ENCODE data around the gene USP12. TPM values are rescaled to one million over a fixed set of nuclear protein-coding genes. Genes with fewer than 3 reads are reported as not detected.
A peak's percentile ranks its signal among the peaks of the same experiment; 100 is the strongest.

Gene USP12
- total RNA-seq, 4 donors from 2014 or later: 28.7 to 31.2 (median 29.7) TPM

DNA sequence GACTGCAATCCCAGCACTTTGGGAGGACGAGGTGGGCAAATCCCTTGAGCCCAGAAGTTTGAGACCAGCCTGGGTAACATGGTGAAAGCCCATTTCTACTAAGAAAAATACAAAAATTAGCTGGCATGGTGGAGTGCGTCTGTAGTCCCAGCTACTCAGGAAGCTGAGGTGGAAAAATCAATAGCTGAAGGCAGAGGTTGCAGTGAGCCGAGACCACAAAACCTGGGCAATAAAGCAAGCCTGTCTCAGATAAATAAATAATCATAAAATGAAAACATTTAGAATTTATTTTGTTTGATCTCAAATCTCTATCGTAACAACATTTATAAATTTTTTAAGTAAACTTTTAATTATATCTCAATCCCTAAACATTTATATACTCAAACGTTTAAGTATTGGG lies 36.6 kb downstream of the USP12 start:
- no peak overlapping the region for H3K4me3 ChIP-seq
- peaks cover 0 to 23% (median 4%) of the 10 kb centered on the region in 4 donors for H3K4me1 ChIP-seq

DNA sequence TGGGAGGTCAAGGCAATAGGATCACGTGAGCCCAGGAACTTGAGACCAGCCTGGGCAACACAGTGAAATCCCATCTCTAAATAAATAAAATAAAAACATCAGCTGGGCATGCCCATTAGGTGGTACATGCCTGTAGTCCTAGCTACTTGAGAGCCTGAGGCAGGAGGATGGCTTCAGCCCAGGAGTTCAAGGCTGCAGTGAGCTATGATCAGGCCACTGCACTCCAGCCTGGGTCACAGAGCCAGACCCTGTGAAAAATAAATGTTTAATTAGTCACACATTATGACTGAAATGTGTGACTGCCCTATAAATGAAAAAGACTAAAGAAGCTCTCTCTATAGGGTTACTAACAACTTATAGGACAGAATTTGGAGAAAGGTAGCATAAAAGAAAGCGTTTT lies 37.7 kb downstream of the USP12 start:
- H3K27me3 ChIP-seq: no peaks in the 10 kb centered on the region
- TF ChIP-seq POLR2A (IDR thresholded peaks at IDR 0.05) (no peak), CTCF (IDR thresholded peaks at IDR 0.05) (no peak)
- DNase-seq: no peak
- no peaks in the 10 kb centered on the region for H3K36me3 ChIP-seq
- H3K9me3 ChIP-seq: no peaks in the 10 kb centered on the region
- H3K4me3 ChIP-seq: no peak overlapping the region
- H3K4me1 ChIP-seq: peaks cover 0 to 23% (median 4%) of the 10 kb centered on the region in 4 donors
- no peak overlapping the region for H3K27ac ChIP-seq

More for the DNA sequence above, 36.6 kb downstream of the USP12 start:
- Histone ChIP-seq H3K27me3 (no peaks in the 10 kb centered on the region), H3K27ac (no peak overlapping the region), H3K9me3 (no peaks in the 10 kb centered on the region), H3K36me3 (no peaks in the 10 kb centered on the region)
- DNase-seq: no peak
- no peak for TF ChIP-seq CTCF (IDR thresholded peaks at IDR 0.05)
- no peak for TF ChIP-seq POLR2A (IDR thresholded peaks at IDR 0.05)

GRCh38 chr13:27132538-27132937 lies 39.1 kb downstream of the USP12 start:
- Histone ChIP-seq H3K9me3 (no peaks in the 10 kb centered on the region), H3K36me3 (no peaks in the 10 kb centered on the region), H3K4me3 (no peak overlapping the region), H3K4me1 (peaks cover 0 to 22% (median 4%) of the 10 kb centered on the region in 4 donors), H3K27ac (no peak overlapping the region), H3K27me3 (no peaks in the 10 kb centered on the region)
- DNase-seq: no peak
- TF ChIP-seq POLR2A (IDR thresholded peaks at IDR 0.05) (no peak), CTCF (IDR thresholded peaks at IDR 0.05) (no peak)

GRCh38 chr13:27131906-27132305 lies 39.7 kb downstream of the USP12 start:
- peaks cover 0 to 28% (median 4%) of the 10 kb centered on the region in 4 donors for H3K4me1 ChIP-seq
- H3K27me3 ChIP-seq: no peaks in the 10 kb centered on the region
- no peaks in the 10 kb centered on the region for H3K36me3 ChIP-seq
- no peaks in the 10 kb centered on the region for H3K9me3 ChIP-seq
- no peak for DNase-seq
- no peak overlapping the region for H3K27ac ChIP-seq
- TF ChIP-seq POLR2A (IDR thresholded peaks at IDR 0.05) (no peak), CTCF (IDR thresholded peaks at IDR 0.05) (no peak)
- no peak overlapping the region for H3K4me3 ChIP-seq

- Histone ChIP-seq H3K4me3 (no peak overlapping the region), H3K4me1 (peaks cover 0 to 36% (median 4%) of the 10 kb centered on the region in 4 donors), H3K27me3 (no peaks in the 10 kb centered on the region), H3K9me3 (no peaks in the 10 kb centered on the region), H3K36me3 (no peaks in the 10 kb centered on the region), H3K27ac (peak overlapping the region in 3 of 4 donors; percentile 5 to 22 (median 14))
- DNase-seq: peak in 1 of 3 donors; percentile 57
- TF ChIP-seq CTCF (IDR thresholded peaks at IDR 0.05) (no peak), POLR2A (IDR thresholded peaks at IDR 0.05) (no peak)
These were observed 40.5 kb downstream of the USP12 start for GRCh38 chr13:27130979-27131623.

Measured in Peyer's patch (tissue), 4 donors.